HEK293 (cell line): Measurements from ENCODE around the gene CLCNKB.

Experiments used
- CTCF ChIA-PET: fragments of 350-600 bp; formaldehyde crosslinking; extraction: SDS; loops from one replicate; lab custom pipeline; 2021; ENCODE audit warnings: antibody characterized with exemption; lab: Yijun Ruan, JAX
- POLR2A ChIA-PET: fragments of 300-600 bp; formaldehyde crosslinking; extraction: SDS; loops from one replicate; lab custom pipeline; 2020; ENCODE audit warnings: antibody characterized with exemption, inconsistent platforms; lab: Yijun Ruan, JAX
- H3K27ac ChIP-seq: fragments of 200-500 bp; sonication (Bioruptor generic); 2 replicates; pipeline ENCODE4 v1.5.1; 2014; ENCODE audit warnings: low read depth, low read length, control low read depth, inconsistent platforms; ENCODE audit errors: extremely low read depth
- H3K36me3 ChIP-seq, 2 experiments: fragments of 200-500 bp in 1 of 2; sonication (Bioruptor generic) in 1 of 2; 1 replicate in 1 of 2; 2 replicates in 1 of 2; pipeline ENCODE4 v1.5.1; 2014 to 2017; ENCODE audit warnings: inconsistent platforms in 2 of 2, low read length in 2 of 2; ENCODE audit not compliant: control insufficient read depth in 2 of 2, insufficient read depth in 1 of 2
- H3K4me1 ChIP-seq: fragments of 200-500 bp; sonication (Bioruptor generic); 2 replicates; pipeline ENCODE4 v1.5.1; 2014; ENCODE audit warnings: mild to moderate bottlenecking, low read length, inconsistent platforms; ENCODE audit not compliant: control insufficient read depth, insufficient read depth
- H3K4me3 ChIP-seq: 2 replicates; pipeline ENCODE4 v1.5.1; 2011; ENCODE audit warnings: low read depth, mild to moderate bottlenecking, control low read depth, low read length, moderate library complexity
- H3K9me3 ChIP-seq: fragments of 200-500 bp; sonication (Bioruptor generic); 2 replicates; pipeline ENCODE4 v1.5.1; 2014; ENCODE audit warnings: low read depth, low read length, inconsistent platforms; ENCODE audit not compliant: control insufficient read depth, insufficient read depth
- HOXC10 ChIP-seq: sonication (generic); formaldehyde crosslinking; IDR thresholded peaks from 2 replicates; pipeline ENCODE4 v1.8.1; 2023; ENCODE audit warnings: mild to moderate bottlenecking, missing genetic modification reagents
- OSR2 ChIP-seq: fragments of 450-650 bp; formaldehyde crosslinking; IDR thresholded peaks from 2 replicates; pipeline ENCODE4 v1.5.1; 2016; ENCODE audit warnings: missing biosample characterization, missing genetic modification characterization
- PRDM4 ChIP-seq: fragments of 450-650 bp; formaldehyde crosslinking; IDR thresholded peaks from 2 replicates; pipeline ENCODE4 v1.5.1; 2017; ENCODE audit warnings: missing biosample characterization, missing genetic modification characterization
- PRDM6 ChIP-seq: fragments of 450-650 bp; formaldehyde crosslinking; IDR thresholded peaks from 2 replicates; pipeline ENCODE4 v1.5.1; 2017; ENCODE audit warnings: missing biosample characterization, missing genetic modification characterization
- SCRT2 ChIP-seq: fragments of 450-650 bp; formaldehyde crosslinking; IDR thresholded peaks from 2 replicates; pipeline ENCODE4 v1.5.1; 2016; ENCODE audit warnings: missing biosample characterization, missing genetic modification characterization
- SETDB1 ChIP-seq: IDR thresholded peaks from one replicate; pipeline ENCODE4 v1.6.1; 2017; ENCODE audit warnings: mild to moderate bottlenecking, low read length, moderate library complexity, mixed read lengths; ENCODE audit not compliant: insufficient read length
- SP3 ChIP-seq: fragments of 450-650 bp; formaldehyde crosslinking; IDR thresholded peaks from 2 replicates; pipeline ENCODE4 v1.5.1; 2016; ENCODE audit warnings: missing biosample characterization, missing genetic modification characterization
- ZFP37 ChIP-seq: fragments of 450-650 bp; formaldehyde crosslinking; IDR thresholded peaks from 2 replicates; pipeline ENCODE4 v1.5.1; 2016; ENCODE audit warnings: missing biosample characterization, missing genetic modification characterization
- ZIC2 ChIP-seq: fragments of 450-650 bp; formaldehyde crosslinking; IDR thresholded peaks from 2 replicates; pipeline ENCODE4 v1.5.1; 2016; ENCODE audit warnings: missing biosample characterization, missing genetic modification characterization
- ZNF138 ChIP-seq: fragments of 450-650 bp; formaldehyde crosslinking; IDR thresholded peaks from 2 replicates; pipeline ENCODE4 v1.5.1; 2016; ENCODE audit warnings: missing biosample characterization, missing genetic modification characterization, borderline replicate concordance
- ZNF169 ChIP-seq: fragments of 450-650 bp; formaldehyde crosslinking; IDR thresholded peaks from 2 replicates; pipeline ENCODE4 v1.5.1; 2016; ENCODE audit warnings: missing biosample characterization, missing genetic modification characterization
- ZNF214 ChIP-seq: fragments of 450-650 bp; formaldehyde crosslinking; IDR thresholded peaks from 2 replicates; pipeline ENCODE4 v1.5.1; 2017; ENCODE audit warnings: missing biosample characterization, mild to moderate bottlenecking, missing genetic modification characterization, borderline replicate concordance
- ZNF335 ChIP-seq: fragments of 450-650 bp; formaldehyde crosslinking; conservative IDR thresholded peaks from 2 replicates; pipeline ENCODE4 v1.5.1; 2016; ENCODE audit warnings: missing biosample characterization, missing genetic modification characterization
- ZNF366 ChIP-seq: fragments of 450-650 bp; formaldehyde crosslinking; conservative IDR thresholded peaks from 2 replicates; pipeline ENCODE4 v1.5.1; 2016; ENCODE audit warnings: missing biosample characterization, missing genetic modification characterization
- ZNF488 ChIP-seq: fragments of 450-650 bp; formaldehyde crosslinking; IDR thresholded peaks from 2 replicates; pipeline ENCODE4 v1.5.1; 2016; ENCODE audit warnings: missing biosample characterization, missing genetic modification characterization
- ZNF561 ChIP-seq: fragments of 450-650 bp; IDR thresholded peaks from 2 replicates; pipeline ENCODE4 v1.5.1; 2018; ENCODE audit warnings: missing biosample characterization, missing genetic modification characterization, borderline replicate concordance
- ZNF571 ChIP-seq: fragments of 450-650 bp; formaldehyde crosslinking; IDR thresholded peaks from 2 replicates; pipeline ENCODE4 v1.5.0; 2017; ENCODE audit warnings: missing biosample characterization, missing genetic modification characterization
- ZNF654 ChIP-seq: fragments of 450-650 bp; formaldehyde crosslinking; IDR thresholded peaks from 2 replicates; pipeline ENCODE4 v1.5.1; 2016; ENCODE audit warnings: low read depth, missing biosample characterization, missing genetic modification characterization
- ZNF704 ChIP-seq: fragments of 450-650 bp; formaldehyde crosslinking; IDR thresholded peaks from 2 replicates; pipeline ENCODE4 v1.5.1; 2016; ENCODE audit warnings: missing biosample characterization, missing genetic modification characterization
- TF ChIP-seq, protein P1 (sequence below): IDR thresholded peaks from 2 replicates; pipeline ENCODE4 v1.6.1; 2011; ENCODE audit warnings: mild to moderate bottlenecking, low read depth, low read length, borderline replicate concordance
- TF ChIP-seq, protein P2 (sequence below): fragments of 450-650 bp; formaldehyde crosslinking; IDR thresholded peaks from 2 replicates; pipeline ENCODE4 v1.5.1; 2016; ENCODE audit warnings: missing biosample characterization, missing genetic modification characterization
- TF ChIP-seq, protein P3 (sequence below): fragments of 450-650 bp; formaldehyde crosslinking; optimal IDR thresholded peaks from 2 replicates; pipeline ENCODE3; 2016; ENCODE audit warnings: missing biosample characterization, mild to moderate bottlenecking, missing genetic modification characterization
- TF ChIP-seq, protein P4 (sequence below): fragments of 450-650 bp; formaldehyde crosslinking; IDR thresholded peaks from 2 replicates; pipeline ENCODE4; 2016; ENCODE audit warnings: missing biosample characterization, missing genetic modification characterization

CLCNKB gene

GRCh38 chr1:16072095-16072494 lies 28.5 kb downstream of the CLCNKB start:
- Histone ChIP-seq H3K9me3 (no peaks in the 10 kb centered on the region), H3K4me1 (no peaks in the 10 kb centered on the region), H3K36me3 (no peaks in the 10 kb centered on the region), H3K27ac (no peak overlapping the region), H3K4me3 (no peak overlapping the region)
- no peak for TF ChIP-seq ZNF335 (tag by site-specific recombination)
- TF ChIP-seq, protein P1, sequence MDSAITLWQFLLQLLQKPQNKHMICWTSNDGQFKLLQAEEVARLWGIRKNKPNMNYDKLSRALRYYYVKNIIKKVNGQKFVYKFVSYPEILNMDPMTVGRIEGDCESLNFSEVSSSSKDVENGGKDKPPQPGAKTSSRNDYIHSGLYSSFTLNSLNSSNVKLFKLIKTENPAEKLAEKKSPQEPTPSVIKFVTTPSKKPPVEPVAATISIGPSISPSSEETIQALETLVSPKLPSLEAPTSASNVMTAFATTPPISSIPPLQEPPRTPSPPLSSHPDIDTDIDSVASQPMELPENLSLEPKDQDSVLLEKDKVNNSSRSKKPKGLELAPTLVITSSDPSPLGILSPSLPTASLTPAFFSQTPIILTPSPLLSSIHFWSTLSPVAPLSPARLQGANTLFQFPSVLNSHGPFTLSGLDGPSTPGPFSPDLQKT: no peak
- no peak for TF ChIP-seq ZNF138 (tag by site-specific recombination)
- no peak for TF ChIP-seq ZNF169 (tag by site-specific recombination)
- TF ChIP-seq ZNF654 (tag by site-specific recombination): no peak
- no peak for TF ChIP-seq ZFP37
- no peak for TF ChIP-seq PRDM4 (tag by site-specific recombination)
- TF ChIP-seq ZNF488 (tag by site-specific recombination): no peak
- no peak for TF ChIP-seq HOXC10
- TF ChIP-seq SP3: no peak
- TF ChIP-seq, protein P2, sequence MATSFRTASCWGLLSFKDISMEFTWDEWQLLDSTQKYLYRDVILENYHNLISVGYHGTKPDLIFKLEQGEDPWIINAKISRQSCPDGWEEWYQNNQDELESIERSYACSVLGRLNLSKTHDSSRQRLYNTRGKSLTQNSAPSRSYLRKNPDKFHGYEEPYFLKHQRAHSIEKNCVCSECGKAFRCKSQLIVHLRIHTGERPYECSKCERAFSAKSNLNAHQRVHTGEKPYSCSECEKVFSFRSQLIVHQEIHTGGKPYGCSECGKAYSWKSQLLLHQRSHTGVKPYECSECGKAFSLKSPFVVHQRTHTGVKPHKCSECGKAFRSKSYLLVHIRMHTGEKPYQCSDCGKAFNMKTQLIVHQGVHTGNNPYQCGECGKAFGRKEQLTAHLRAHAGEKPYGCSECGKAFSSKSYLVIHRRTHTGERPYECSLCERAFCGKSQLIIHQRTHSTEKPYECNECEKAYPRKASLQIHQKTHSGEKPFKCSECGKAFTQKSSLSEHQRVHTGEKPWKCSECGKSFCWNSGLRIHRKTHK: no peak
- TF ChIP-seq ZNF214: no peak
- TF ChIP-seq SCRT2 (tag by site-specific recombination): no peak
- TF ChIP-seq ZIC2 (tag by site-specific recombination): no peak
- no peak for TF ChIP-seq PRDM6 (tag by site-specific recombination)
- TF ChIP-seq OSR2 (tag by site-specific recombination): no peak
- ChIA-PET POLR2A (no interaction called here), CTCF (interaction anchor here (0.5 to 5.3 kb wide), 4 partner anchors 10 to 78 kb away, joined by 3 to 40 read pairs (median 3); no protein-coding TSS in a partner anchor)

DNA sequence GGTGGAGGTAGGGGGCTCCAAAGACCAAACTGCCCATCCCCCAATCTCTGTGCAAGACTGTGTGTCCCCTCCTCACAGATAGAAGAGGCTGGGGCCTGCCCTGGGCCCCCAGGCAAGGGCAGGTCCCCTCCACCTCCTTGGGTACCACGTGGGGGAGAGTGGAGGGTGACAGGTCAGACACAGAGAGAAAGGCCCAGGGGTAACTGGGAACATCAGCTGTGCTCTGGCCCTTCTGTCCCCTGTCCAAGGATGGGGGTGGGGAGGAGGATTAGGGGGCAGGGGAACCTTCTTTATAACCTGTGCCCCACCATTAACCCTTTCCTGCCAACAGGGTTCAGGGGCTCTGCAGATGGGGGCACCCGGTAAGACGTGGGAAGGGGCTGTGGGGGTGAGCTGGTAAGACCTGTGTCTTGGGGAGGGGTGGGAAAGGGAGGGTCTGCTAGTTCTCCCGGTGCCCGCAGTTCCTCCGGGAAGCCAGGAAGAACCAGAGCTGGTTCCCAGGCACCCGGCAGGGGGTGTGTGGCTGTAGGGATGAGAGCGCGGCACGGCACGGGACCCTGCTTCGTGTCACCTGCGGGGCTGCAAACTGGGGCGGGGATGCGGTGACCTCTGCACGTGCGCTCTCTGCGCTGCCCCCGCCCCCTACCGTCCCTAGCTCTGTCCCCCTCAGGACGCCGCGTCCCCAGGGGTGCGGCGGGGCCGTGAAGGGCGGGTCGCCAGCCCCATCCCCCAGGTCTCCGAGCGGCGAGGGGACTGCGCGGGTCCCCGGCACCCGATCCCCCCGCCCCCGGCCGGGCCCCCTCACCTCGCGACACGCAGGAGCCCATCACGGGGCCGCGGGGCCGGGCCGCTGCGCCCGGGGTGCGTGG lies 29.3 kb downstream of the CLCNKB start:
- Histone ChIP-seq H3K27ac (no peak overlapping the region; the same call in 1 of the 2 replicates), H3K36me3 (no peaks in the 10 kb centered on the region), H3K9me3 (no peaks in the 10 kb centered on the region), H3K4me3 (peak overlapping the region; percentile 40), H3K4me1 (no peaks in the 10 kb centered on the region)
- POLR2A ChIA-PET: interaction anchor here (1.0 kb wide), 1 partner anchor 83 kb away, joined by 3 read pairs; the partner anchor contains the start of gene EPHA2
- CTCF ChIA-PET: interaction anchor here (0.6 to 5.3 kb wide), 21 partner anchors 10 to 726 kb away, joined by 3 to 40 read pairs (median 3); no protein-coding TSS in a partner anchor
- TF ChIP-seq ZNF571 (tag by site-specific recombination) (no peak), SETDB1 (no peak), ZNF366 (tag by site-specific recombination) (no peak), ZNF561 (0 out of 2 replicates have a peak, but pooled peaks have one; percentile 17), ZNF704 (tag by site-specific recombination) (no peak)
- TF ChIP-seq, protein P3, sequence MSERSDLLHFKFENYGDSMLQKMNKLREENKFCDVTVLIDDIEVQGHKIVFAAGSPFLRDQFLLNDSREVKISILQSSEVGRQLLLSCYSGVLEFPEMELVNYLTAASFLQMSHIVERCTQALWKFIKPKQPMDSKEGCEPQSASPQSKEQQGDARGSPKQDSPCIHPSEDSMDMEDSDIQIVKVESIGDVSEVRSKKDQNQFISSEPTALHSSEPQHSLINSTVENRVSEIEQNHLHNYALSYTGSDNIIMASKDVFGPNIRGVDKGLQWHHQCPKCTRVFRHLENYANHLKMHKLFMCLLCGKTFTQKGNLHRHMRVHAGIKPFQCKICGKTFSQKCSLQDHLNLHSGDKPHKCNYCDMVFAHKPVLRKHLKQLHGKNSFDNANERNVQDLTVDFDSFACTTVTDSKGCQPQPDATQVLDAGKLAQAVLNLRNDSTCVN (tag by site-specific recombination): peak; percentile 63
- TF ChIP-seq, protein P4, sequence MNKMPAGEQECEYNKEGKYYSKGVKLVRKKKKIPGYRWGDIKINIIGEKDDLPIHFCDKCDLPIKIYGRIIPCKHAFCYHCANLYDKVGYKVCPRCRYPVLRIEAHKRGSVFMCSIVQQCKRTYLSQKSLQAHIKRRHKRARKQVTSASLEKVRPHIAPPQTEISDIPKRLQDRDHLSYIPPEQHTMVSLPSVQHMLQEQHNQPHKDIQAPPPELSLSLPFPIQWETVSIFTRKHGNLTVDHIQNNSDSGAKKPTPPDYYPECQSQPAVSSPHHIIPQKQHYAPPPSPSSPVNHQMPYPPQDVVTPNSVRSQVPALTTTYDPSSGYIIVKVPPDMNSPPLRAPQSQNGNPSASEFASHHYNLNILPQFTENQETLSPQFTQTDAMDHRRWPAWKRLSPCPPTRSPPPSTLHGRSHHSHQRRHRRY (tag by site-specific recombination): no peak
